Activated T-cell treated with anti-CD3 and anti-CD28 coated beads, Interleukin-2, amount 50 U/mL, for 24 hours (primary cell): ENCODE data around the gene DPYSL5.
A peak's percentile ranks its signal among the peaks of the same experiment; 100 is the strongest.

Source experiments
- DNase-seq: peaks from one replicate; pipeline ENCODE4 v3.0.0-alpha.2; 2020
- H3K27ac Mint-ChIP-seq: 2 replicates; pipeline ENCODE4 v1.8.0; 2020; ENCODE audit warnings: mild to moderate bottlenecking, mixed read lengths
- H3K27me3 Mint-ChIP-seq: 2 replicates; pipeline ENCODE4 v1.8.0; 2020; ENCODE audit warnings: mixed read lengths
- H3K36me3 Mint-ChIP-seq: 2 replicates; pipeline ENCODE4 v1.8.0; 2020; ENCODE audit warnings: low read depth, mixed read lengths
- H3K4me1 Mint-ChIP-seq: 2 replicates; pipeline ENCODE4 v1.8.0; 2020; ENCODE audit warnings: low read depth, mixed read lengths
- H3K4me3 Mint-ChIP-seq: 2 replicates; pipeline ENCODE4 v1.8.0; 2020; ENCODE audit warnings: mild to moderate bottlenecking, moderate library complexity, mixed read lengths
- H3K9me3 Mint-ChIP-seq: 2 replicates; pipeline ENCODE4 v1.8.0; 2020; ENCODE audit warnings: mixed read lengths

DPYSL5 gene

GRCh38 chr2:26818972-26819371 lies 29.0 kb upstream of the DPYSL5 start:
- H3K4me1 Mint-ChIP-seq, result peaks cover 1% of the 10 kb centered on the region

GRCh38 chr2:26820932-26821331 lies 27.0 kb upstream of the DPYSL5 start:
- no peaks in the 10 kb centered on the region for H3K9me3 Mint-ChIP-seq
- H3K27me3 Mint-ChIP-seq, result peaks cover 4% of the 10 kb centered on the region
- no peaks in the 10 kb centered on the region for H3K36me3 Mint-ChIP-seq
- H3K4me3 Mint-ChIP-seq, result no peak overlapping the region
- H3K4me1 Mint-ChIP-seq, result no peaks in the 10 kb centered on the region
- no peak overlapping the region for H3K27ac Mint-ChIP-seq
- no peak for DNase-seq

More at GRCh38 chr2:26818972-26819371, 29.0 kb upstream of the DPYSL5 start:
- Mint-ChIP-seq H3K27me3 (peaks cover 11% of the 10 kb centered on the region), H3K9me3 (no peaks in the 10 kb centered on the region), H3K36me3 (no peaks in the 10 kb centered on the region), H3K27ac (no peak overlapping the region), H3K4me3 (no peak overlapping the region)
- no peak for DNase-seq

DNA sequence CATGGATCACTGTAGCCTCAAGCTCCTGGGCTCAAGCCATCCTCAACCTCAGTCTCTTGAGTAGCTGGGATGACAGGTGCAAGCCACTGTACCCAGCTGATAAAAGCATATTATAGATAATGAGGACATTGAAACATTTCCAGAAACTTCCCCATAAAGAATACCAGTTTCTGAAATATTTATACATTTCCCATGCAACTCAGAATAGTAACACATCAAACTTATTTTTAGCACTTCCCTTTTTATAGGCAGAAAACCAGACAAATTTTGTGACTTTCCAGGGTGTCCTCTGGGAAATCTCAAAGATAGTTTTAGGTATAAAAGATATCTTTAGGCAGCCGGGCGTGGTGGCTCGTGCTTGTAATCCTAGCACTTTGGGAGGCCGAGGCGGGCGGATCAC lies 25.1 kb upstream of the DPYSL5 start:
- H3K9me3 Mint-ChIP-seq, result no peaks in the 10 kb centered on the region
- DNase-seq, result no peak
- no peaks in the 10 kb centered on the region for H3K4me1 Mint-ChIP-seq
- peaks cover under 1% of the 10 kb centered on the region for H3K27me3 Mint-ChIP-seq
- no peak overlapping the region for H3K4me3 Mint-ChIP-seq
- no peaks in the 10 kb centered on the region for H3K36me3 Mint-ChIP-seq
- H3K27ac Mint-ChIP-seq, result no peak overlapping the region

GRCh38 chr2:26838121-26838906 lies 9.6 kb upstream of the DPYSL5 start:
- no peak for DNase-seq
- Mint-ChIP-seq H3K4me1 (no peaks in the 10 kb centered on the region), H3K27ac (no peak overlapping the region), H3K4me3 (no peak overlapping the region), H3K36me3 (no peaks in the 10 kb centered on the region), H3K27me3 (peaks cover 60% of the 10 kb centered on the region), H3K9me3 (no peaks in the 10 kb centered on the region)

DNA sequence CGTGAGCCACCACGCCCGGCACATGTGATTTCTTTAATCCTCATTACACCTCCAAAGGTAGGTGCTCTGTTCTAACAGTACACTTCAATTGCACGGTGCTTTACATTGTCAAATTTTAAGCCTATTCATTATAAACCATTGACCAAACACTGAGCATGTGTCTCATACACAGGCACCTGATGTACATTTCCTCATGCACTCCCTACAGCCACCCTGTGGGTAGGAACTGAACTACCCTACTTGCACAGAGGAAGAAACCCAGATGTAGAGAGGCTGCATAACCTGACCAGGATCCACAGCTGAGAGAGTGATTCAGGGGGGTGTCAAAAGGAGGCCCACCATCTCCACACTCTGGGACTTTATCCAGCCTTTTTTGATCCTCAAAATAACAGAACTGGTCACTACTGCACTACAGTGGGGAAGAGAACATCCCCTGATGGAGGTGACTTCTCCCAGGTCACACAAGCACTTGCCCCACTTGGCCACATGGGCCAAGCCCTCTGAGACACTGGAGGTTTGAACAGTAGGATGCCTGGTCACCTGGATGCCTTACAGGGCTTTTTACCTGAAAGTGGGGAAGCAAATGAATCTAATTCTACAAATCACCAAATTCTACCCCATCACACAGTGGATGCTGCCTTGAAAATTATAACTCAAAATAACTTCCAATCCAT lies 6.9 kb upstream of the DPYSL5 start:
- no peak for DNase-seq
- Mint-ChIP-seq H3K9me3 (no peaks in the 10 kb centered on the region), H3K27me3 (peaks cover 60% of the 10 kb centered on the region), H3K27ac (no peak overlapping the region), H3K4me3 (no peak overlapping the region), H3K36me3 (no peaks in the 10 kb centered on the region), H3K4me1 (peaks cover under 1% of the 10 kb centered on the region)

DNA sequence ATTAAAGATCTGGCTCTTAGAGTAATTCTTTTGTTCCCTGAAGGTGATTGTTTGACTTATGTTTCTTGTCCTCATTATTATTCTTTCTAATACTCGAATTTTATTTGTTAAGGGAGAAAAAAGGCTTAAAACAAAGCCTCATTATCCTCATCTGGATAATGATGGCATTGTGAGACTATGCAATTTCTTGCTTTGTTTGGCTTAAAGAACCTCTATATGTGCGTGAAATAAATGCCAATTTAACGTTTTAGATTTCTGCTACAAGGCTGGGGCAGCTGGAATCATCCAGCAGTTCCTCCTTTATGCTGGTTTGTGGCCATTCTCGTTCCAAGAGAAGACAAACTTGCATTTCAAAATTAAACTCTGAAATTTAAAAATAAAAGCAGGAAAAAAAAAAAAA lies 4.9 kb upstream of the DPYSL5 start:
- Mint-ChIP-seq H3K27ac (no peak overlapping the region), H3K36me3 (no peaks in the 10 kb centered on the region), H3K4me1 (peaks cover 13% of the 10 kb centered on the region), H3K9me3 (no peaks in the 10 kb centered on the region), H3K27me3 (peaks cover 66% of the 10 kb centered on the region), H3K4me3 (no peak overlapping the region)
- no peak for DNase-seq

GRCh38 chr2:26845021-26845420 lies 2.9 kb upstream of the DPYSL5 start:
- Mint-ChIP-seq H3K27me3 (peaks cover 62% of the 10 kb centered on the region), H3K36me3 (no peaks in the 10 kb centered on the region), H3K27ac (no peak overlapping the region), H3K4me1 (peaks cover 20% of the 10 kb centered on the region), H3K9me3 (no peaks in the 10 kb centered on the region), H3K4me3 (no peak overlapping the region)
- no peak for DNase-seq

- H3K27ac Mint-ChIP-seq, result no peak overlapping the region
- H3K4me3 Mint-ChIP-seq, result peak overlapping the region; percentile 44
- peaks cover 64% of the 10 kb centered on the region for H3K27me3 Mint-ChIP-seq
- H3K36me3 Mint-ChIP-seq, result no peaks in the 10 kb centered on the region
- DNase-seq, result peak; percentile 78
- no peaks in the 10 kb centered on the region for H3K9me3 Mint-ChIP-seq
- peaks cover 20% of the 10 kb centered on the region for H3K4me1 Mint-ChIP-seq
These were observed 1.3 kb upstream of the DPYSL5 start for GRCh38 chr2:26846334-26847306.

DNA sequence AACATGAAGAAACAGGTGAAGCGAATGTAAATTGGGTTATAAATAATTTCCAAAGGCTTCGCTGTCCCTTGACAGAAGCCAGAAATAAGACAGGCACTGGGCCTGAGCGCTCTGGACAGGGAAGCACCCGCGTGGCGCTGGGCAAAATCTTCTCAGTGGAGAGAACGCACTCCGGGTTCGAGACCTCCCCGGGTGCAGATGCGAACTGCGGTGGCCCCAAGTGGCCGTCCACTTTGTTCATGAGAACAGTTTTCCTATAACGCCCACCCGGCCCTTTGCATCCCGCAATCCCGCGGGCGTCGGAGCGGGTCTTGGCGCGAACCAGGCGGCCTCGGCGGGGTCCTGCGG lies 651 bp upstream of the DPYSL5 start:
- peak; percentile 34 for DNase-seq
- Mint-ChIP-seq H3K9me3 (no peaks in the 10 kb centered on the region), H3K4me1 (peaks cover 20% of the 10 kb centered on the region), H3K4me3 (peak overlapping the region; percentile 35), H3K36me3 (no peaks in the 10 kb centered on the region), H3K27me3 (peaks cover 70% of the 10 kb centered on the region), H3K27ac (no peak overlapping the region)

- H3K4me3 Mint-ChIP-seq, result peak overlapping the region; percentile 48
- H3K4me1 Mint-ChIP-seq, result peaks cover 20% of the 10 kb centered on the region
- no peak overlapping the region for H3K27ac Mint-ChIP-seq
- peak; percentile 62 for DNase-seq
- H3K36me3 Mint-ChIP-seq, result no peaks in the 10 kb centered on the region
- no peaks in the 10 kb centered on the region for H3K9me3 Mint-ChIP-seq
- H3K27me3 Mint-ChIP-seq, result peaks cover 76% of the 10 kb centered on the region
These were observed 564 bp downstream of the DPYSL5 start for GRCh38 chr2:26848336-26849055.

GRCh38 chr2:26849056-26849999 lies 1.4 kb downstream of the DPYSL5 start:
- DNase-seq, result peak; percentile 45
- Mint-ChIP-seq H3K9me3 (no peaks in the 10 kb centered on the region), H3K27ac (no peak overlapping the region), H3K36me3 (no peaks in the 10 kb centered on the region), H3K4me1 (peaks cover 20% of the 10 kb centered on the region), H3K27me3 (peaks cover 74% of the 10 kb centered on the region), H3K4me3 (peak overlapping the region; percentile 31)

GRCh38 chr2:26850000-26850431 lies 2.1 kb downstream of the DPYSL5 start:
- H3K4me1 Mint-ChIP-seq, result peaks cover 20% of the 10 kb centered on the region
- H3K4me3 Mint-ChIP-seq, result no peak overlapping the region
- no peak for DNase-seq
- no peaks in the 10 kb centered on the region for H3K9me3 Mint-ChIP-seq
- peaks cover 70% of the 10 kb centered on the region for H3K27me3 Mint-ChIP-seq
- no peak overlapping the region for H3K27ac Mint-ChIP-seq
- H3K36me3 Mint-ChIP-seq, result no peaks in the 10 kb centered on the region

DNA sequence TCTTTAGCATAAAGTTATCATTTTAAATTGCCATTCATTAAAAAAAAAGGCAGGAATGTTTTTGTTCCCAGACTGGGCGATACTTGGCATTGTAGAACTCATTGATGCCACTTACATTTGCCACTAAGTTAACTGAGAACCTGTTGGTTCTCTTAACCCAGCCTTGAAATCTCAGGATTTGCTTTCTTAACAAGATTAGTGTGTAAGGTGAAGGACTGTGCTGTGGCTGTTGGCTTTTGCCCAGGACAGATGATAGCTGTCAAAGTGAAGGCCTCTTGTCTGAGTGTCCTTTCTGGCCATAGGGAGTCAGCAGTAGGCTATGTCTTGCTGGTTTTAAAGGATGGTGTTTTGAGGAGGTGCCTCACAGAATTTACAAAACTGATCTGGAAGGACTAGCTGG lies 2.6 kb downstream of the DPYSL5 start:
- H3K27me3 Mint-ChIP-seq, result peaks cover 68% of the 10 kb centered on the region

More for the DNA sequence above, 2.6 kb downstream of the DPYSL5 start:
- Mint-ChIP-seq H3K36me3 (no peaks in the 10 kb centered on the region), H3K27ac (no peak overlapping the region), H3K4me1 (peaks cover 20% of the 10 kb centered on the region), H3K9me3 (no peaks in the 10 kb centered on the region), H3K4me3 (no peak overlapping the region)
- DNase-seq, result no peak
